GM21825 (cell line): ENCODE results near the gene MBTPS1.

Experiments
- ATAC-seq: cut with Tn5 transposase; IDR thresholded peaks from one replicate; pipeline ENCODE4 v1.9.1; 2021; ENCODE audit warnings: mild to moderate bottlenecking, moderate library complexity; ENCODE audit not compliant: unreplicated experiment

The MBTPS1 gene

DNA sequence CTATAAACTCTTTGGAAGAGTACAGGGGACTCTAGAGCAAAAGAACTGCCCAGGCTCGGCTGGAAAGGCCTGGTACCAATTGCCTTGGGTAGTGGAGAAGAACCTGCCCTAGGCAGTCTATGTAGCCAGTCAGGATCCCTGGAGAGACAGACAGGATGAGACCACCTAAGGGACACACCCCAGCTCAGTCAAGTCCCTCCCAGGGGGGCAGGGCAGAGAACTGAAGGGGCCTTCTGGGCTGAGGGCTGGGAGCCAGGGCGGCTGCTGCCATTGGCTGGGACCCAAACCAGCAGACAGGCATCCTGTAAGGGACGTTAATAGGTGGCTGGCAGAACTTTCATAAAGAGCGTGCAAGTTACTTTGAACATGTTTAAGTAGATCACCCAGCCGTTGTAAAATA, 61.4 kb downstream of the MBTPS1 start:
- no peak for ATAC-seq

- no peak for ATAC-seq
Observed at GRCh38 chr16:84054916-84055315, 61.8 kb downstream of the MBTPS1 start.

DNA sequence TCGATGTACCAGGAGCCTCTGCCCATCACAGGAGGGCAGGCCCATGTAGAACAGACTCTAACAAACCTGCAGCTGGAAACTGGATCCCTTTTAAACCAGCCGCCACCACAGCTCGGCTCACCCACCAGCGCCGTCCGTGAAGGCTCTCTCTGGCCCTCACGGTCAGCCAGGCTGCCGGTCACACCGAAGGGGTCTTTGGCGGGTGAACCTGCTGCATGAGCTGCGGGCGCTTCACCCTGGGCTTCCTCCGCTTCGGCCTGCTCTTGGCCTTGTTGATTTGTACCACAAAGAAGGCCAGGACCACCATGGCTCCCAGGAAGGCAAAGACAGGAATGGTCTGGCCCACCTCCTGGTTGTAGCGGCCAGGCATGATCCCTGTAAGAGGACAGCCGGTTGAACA, 62.5 kb downstream of the MBTPS1 start:
- no peak for ATAC-seq

DNA sequence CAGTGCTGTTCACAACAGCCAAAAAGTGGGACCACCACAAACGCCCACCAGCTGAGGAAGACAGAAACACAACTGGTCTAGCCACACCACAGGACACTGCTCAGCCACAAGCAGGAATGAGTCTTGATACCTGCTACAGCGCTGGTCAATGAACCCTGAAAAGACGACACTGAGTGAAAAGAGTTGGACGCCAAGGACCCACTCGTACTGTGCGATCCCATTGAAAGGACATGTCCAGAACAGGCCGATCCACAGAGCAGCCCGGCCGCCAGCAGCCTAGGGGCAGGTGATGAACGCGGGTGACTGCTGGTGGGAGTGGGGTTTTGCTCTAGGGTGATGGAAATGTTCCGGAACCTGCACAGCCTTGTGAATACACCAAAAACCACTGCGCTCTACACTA, 63.5 kb downstream of the MBTPS1 start:
- ATAC-seq: no peak

DNA sequence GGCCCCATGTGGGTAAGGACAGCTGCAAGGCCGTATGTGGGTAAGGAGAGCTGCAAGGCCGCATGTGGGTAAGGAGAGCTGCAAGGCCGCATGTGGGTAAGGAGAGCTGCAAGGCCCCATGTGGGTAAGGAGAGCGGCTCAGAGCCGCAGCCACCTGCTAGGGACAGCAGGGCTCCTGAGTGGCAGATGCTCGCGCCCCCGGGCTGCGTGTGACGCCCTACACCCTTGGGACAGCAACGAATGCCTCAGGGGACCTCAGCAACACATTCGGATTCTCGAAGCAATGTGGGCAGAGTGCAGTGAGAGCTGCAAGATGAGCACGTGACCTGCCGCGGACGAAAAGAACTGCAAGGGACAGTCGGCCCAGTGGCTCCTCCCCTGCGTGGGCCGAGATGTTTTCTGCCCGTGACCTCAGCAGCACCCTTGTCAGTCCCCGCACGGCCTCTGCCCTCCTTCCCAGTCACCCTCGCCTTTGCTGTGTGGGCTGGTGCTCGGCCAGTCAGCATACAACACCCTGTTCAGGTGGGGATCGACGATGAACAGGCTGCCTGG, 64.6 kb downstream of the MBTPS1 start:
- ATAC-seq: no peak

- ATAC-seq: no peak
Observed at GRCh38 chr16:84050316-84050715, 66.4 kb downstream of the MBTPS1 start.

DNA sequence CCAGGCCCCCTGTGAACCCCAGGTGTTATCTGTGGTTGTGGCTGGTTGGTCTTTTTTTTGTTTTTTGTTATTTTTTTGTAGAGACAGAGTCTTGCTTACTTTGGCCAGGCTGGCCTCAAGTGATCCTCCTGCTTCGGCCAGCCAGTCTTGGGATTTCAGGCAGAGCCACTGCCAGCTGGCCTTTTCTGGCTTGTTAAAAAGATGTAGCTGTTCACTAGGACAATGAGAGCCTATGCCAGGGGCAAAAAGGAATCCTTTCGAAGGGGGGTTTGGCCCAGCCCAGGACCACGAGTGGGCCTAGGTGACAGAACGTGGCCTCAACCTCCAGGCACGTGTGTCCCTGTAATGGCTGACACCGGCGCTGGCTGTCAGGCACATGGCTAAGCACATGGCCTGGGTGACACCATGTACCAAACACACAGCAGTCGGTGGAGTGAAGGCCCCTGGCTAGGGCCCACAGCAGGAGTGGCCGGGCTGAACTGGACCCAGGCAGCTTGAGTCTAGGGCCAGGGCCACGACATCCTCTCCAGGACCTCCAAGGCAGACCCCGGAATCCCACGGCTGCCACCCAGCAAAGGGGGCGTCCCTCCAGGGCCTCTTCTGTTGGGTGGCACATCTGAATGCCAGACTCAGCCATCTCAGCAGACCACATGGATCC, 67.2 kb downstream of the MBTPS1 start:
- ATAC-seq: no peak

DNA sequence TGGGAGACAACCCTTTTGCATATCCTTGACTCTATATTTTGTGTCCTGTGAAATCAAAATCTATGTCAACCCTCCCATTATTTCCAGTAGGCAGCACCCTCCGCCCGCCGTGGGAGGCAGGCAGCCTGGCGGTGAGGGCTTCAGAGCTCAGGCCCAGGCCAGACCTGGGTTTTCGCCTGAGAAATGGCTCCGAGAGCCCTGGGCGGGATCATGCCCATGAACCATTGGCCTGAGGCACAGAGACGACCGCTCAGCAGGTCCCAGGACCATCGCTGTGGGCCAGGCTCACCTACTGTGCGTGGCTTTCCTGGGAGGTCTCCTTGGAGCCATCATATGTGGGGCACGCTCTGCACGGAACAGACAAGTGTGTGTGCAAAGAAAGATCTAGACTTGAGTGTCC, 67.9 kb downstream of the MBTPS1 start:
- ATAC-seq: no peak

- no peak for ATAC-seq
Observed at GRCh38 chr16:84048270-84048669, 68.5 kb downstream of the MBTPS1 start.

- ATAC-seq: no peak
Observed at GRCh38 chr16:84047626-84048025, 69.1 kb downstream of the MBTPS1 start.

- no peak for ATAC-seq
Observed at GRCh38 chr16:84047206-84047605, 69.5 kb downstream of the MBTPS1 start.

DNA sequence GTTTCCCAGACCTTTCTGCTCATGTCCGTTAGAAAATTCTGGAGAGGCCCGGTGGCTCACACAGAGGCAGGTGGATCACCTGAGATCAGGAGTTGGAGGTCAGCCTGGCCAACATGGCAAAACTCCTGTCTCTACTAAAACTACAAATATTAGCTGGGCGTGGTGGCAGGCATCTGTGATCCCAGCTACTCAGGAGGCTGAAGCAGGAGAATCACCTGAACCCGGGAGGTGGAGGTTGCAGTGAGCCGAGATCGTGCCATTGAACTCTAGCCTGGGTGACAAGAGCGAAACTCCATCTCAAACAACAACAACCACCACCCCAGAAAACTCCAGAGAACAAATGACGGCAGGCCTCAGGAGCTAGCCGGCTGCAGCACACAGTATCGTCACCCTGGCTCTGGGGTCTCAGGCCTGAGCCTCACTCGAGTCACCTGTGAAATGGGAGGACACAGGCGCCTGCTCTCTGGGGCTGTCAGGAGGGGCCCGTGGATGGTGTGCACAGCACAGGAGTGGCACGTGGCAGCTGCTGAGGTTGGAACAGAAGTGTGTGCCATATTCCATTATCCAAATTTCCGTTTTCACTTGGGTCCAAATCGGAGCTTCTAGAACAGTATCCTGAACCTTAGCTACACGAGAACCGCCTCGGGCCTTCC, 70.8 kb downstream of the MBTPS1 start:
- no peak for ATAC-seq

DNA sequence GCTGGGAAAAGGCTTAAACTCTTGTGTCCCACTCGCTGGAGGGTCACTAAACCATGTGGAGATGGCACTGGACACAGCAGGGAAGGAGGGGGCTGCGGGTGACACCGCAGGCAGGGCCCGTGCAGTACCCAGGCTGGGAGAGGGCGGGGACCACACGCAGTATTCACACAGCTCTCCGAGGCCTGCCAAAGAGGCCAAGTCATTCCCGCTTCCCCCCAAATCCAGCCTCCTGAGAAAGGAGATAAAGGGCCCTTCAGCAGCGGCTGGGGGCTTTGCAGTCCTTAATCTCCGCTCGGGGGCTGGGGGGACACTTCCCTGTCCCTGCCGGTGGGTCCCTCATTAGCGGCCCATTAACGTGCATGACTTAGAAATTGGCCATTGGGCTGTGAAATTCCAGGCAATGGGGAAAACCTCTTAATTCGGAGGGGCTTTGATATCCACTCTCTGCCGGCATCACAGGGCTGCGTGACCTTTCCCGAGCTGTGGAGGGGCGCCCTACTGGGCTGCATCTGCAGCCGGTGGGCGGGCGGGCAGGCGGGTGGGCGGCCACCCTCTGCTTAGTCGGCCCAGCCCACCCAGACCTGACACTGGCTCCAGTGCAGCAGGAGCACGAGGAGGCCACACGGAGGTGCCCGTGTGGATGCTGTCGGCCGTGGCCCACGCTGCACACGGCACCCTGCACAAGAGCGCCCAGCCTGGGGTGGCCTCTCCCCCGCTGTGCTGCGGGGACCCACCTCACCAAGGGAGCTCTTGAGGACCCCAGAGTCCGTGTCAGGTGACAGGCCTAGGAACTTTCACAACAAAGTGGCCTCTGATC, 71.5 kb downstream of the MBTPS1 start:
- ATAC-seq: no peak

GRCh38 chr16:84044118-84044488, 72.6 kb downstream of the MBTPS1 start:
- no peak for ATAC-seq

- ATAC-seq: no peak
Observed at GRCh38 chr16:84043486-84044117, 73.1 kb downstream of the MBTPS1 start.

DNA sequence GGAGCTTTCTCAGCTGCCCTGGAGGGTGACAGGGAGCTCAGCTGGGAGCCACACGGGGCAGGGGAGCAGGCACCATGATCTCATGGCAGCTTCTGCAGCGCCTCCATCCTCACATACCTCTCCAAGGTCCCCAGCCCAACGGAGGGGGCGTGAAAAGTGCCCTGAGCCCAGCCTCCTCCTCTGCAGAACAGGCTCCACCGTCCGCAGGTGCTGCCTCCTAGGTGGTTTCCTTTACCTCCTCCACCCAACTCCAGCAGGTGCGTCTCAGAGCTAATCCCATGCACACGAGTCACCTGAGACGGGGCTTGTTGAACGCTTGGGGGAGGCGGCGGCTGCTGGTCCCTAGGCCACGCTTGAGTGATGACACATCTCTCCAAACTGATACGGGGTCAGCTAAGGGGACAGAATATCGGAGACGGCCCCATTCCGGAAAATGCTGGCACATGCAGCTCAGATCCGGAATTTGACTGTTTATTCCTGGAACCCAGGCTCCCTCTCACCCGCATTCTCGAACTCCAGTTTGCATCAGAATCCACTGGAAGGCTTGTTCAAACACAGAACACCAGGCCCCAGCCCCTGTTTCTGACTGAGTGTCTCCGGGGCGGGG, 73.8 kb downstream of the MBTPS1 start:
- no peak for ATAC-seq

DNA sequence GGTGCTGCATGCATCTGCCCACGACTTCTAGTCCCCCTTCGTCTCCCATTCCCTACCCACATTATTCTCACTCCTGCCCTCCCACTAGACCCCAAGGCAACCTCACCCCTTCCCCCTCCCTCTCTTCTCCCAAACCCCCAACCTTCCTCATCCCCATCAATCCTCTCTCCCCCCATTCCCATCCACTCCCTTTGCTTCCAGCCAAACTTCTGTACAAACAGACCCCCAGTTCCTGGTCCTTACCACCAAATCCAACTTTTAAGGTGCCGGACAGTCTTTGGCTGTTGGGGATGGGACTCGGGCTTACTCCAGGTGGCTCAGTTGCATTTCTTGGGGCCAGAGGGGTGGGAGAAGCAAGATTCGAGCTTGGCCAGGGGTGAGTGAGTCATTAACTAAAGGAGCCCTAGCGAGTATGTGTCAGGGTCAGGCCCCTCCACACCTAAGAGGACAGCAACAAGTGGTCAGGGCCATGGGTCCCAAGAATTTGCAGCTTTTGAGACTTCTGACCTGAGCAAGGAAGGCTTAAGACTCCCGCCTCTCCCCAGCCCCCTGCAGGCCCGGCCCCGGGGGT, 74.3 kb downstream of the MBTPS1 start, which contains the start of gene SLC38A8:
TSS of gene SLC38A8 (minus strand) at position 488 of the 571 bp plus-strand sequence. CDS start 638 bp downstream, outside the sequence.
- no peak for ATAC-seq

- ATAC-seq: no peak
Observed at GRCh38 chr16:84041881-84042280, 74.9 kb downstream of the MBTPS1 start.

DNA sequence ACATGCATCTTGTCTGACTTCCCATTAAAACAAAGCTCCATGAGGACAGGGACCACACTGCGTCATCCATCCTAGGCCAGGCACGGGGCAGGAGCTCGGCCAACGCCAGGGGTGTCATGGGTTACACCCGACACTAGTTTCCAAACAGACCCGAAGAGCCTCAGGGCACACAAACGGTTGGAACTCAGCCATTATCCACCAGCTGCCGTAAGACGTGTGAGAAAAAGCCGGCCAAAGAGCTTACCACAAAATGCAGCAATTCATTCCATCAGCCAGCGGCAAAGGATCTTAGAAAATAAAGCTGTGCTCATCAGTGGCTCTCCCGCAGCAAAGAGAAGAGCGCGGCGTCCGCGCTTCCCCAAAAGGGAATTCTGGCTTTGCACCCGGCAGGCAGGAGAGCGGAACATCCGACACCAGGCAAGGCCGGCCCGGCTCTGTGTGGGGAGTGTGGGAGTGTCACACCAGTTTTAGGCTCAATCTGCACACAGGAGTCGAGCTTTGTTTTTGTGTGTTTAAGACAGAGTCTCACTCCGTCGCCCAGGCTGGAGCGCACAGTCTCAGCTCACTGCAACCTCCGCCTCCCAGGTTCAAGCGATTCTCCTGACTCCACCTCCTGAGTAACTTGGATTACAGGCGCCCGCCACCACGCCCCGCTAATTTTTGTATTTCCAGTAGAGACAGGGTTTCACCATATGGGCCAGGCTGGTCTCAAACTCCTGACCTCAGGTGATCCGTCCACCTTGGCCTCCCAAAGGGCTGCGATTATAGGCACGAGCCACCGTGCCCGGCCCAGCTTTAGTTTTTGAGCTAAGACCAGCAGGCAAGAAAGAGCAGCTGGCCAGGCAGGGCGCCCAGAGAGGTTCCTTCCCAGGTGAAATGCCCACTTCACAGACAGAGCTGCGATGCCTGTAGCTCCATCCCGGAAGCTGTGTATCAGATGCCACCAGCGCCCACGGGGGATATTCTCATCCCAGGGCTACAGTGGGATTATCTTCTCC, 75.6 kb downstream of the MBTPS1 start:
- ATAC-seq: no peak
